ENCODE results near the gene METTL16.

GRCh38 chr17:2383628-2384167, 128.0 kb downstream of the METTL16 start:
- TF ChIP-seq POLR2A (IDR thresholded peaks at IDR 0.05) (no peak), CTCF (IDR thresholded peaks at IDR 0.05) (no peak)

Measured in uterus (tissue), 2 donors.